Stimulated activated memory B cell treated with anti-CD40 and anti-IgM and Interleukin-4, amounts not matched to agents 10 μg/mL and 1 μg/mL and 100 μg/mL, for 72 hours (primary cell): ENCODE results near the gene LPAR6.
"Not testable (repeated sequence)": the region's sequence is repeated elsewhere in the genome, so short reads cannot be mapped to it uniquely, and the experiment has no call there.

Experiments
- ATAC-seq: fragments of 150-1000 bp; cut with Tn5 transposase; 2 replicates; pipeline ENCODE4 v1.10.0; 2021
- H3K27ac Mint-ChIP-seq: one replicate; pipeline ENCODE4 v1.8.0; 2022; ENCODE audit warnings: mild to moderate bottlenecking, mixed read lengths
- H3K27me3 Mint-ChIP-seq: one replicate; pipeline ENCODE4 v1.8.0; 2022; ENCODE audit warnings: mixed read lengths
- H3K36me3 Mint-ChIP-seq: one replicate; pipeline ENCODE4 v1.8.0; 2022; ENCODE audit warnings: mixed read lengths
- H3K4me1 Mint-ChIP-seq: one replicate; pipeline ENCODE4 v1.8.0; 2022; ENCODE audit warnings: mixed read lengths
- H3K4me3 Mint-ChIP-seq: one replicate; pipeline ENCODE4 v1.8.0; 2022; ENCODE audit warnings: mild to moderate bottlenecking, moderate library complexity, mixed read lengths
- H3K9me3 Mint-ChIP-seq: one replicate; pipeline ENCODE4 v1.8.0; 2022; ENCODE audit warnings: mixed read lengths

The LPAR6 gene

GRCh38 chr13:48412881-48413351 lies at the start of gene LPAR6:
TSS of gene LPAR6 (minus strand) at chr13:48413113. CDS start at chr13:48412423, 690 bp downstream.
- H3K9me3 Mint-ChIP-seq: no peaks in the 10 kb centered on the region
- peaks cover 52% of the 10 kb centered on the region for H3K36me3 Mint-ChIP-seq
- no peak for ATAC-seq
- no peaks in the 10 kb centered on the region for H3K4me1 Mint-ChIP-seq
- no peaks in the 10 kb centered on the region for H3K27me3 Mint-ChIP-seq
- no peak within 1 kb of the TSS for H3K4me3 Mint-ChIP-seq
- no peak within 1 kb of the TSS for H3K27ac Mint-ChIP-seq

- Mint-ChIP-seq H3K4me1 (no peaks in the 10 kb centered on the region), H3K36me3 (peaks cover 84% of the 10 kb centered on the region), H3K9me3 (peaks cover 5% of the 10 kb centered on the region), H3K4me3 (no peak overlapping the region), H3K27me3 (no peaks in the 10 kb centered on the region), H3K27ac (no peak overlapping the region)
- no peak for ATAC-seq
Measured at GRCh38 chr13:48457578-48458242, 44.8 kb upstream of the LPAR6 start.

GRCh38 chr13:48456546-48456945 lies 43.6 kb upstream of the LPAR6 start:
- no peaks in the 10 kb centered on the region for H3K27me3 Mint-ChIP-seq
- peaks cover 89% of the 10 kb centered on the region for H3K36me3 Mint-ChIP-seq
- ATAC-seq: no peak

GRCh38 chr13:48451196-48451595 lies 38.3 kb upstream of the LPAR6 start:
- H3K27me3 Mint-ChIP-seq, ATAC-seq, H3K27ac Mint-ChIP-seq, H3K4me3 Mint-ChIP-seq, H3K4me1 Mint-ChIP-seq: not testable (repeated sequence)
- H3K36me3 Mint-ChIP-seq: peaks cover 75% of the 10 kb centered on the region
- H3K9me3 Mint-ChIP-seq: peaks cover 16% of the 10 kb centered on the region

More at GRCh38 chr13:48456546-48456945, 43.6 kb upstream of the LPAR6 start:
- Mint-ChIP-seq H3K4me3 (no peak overlapping the region), H3K4me1 (peaks cover 6% of the 10 kb centered on the region), H3K9me3 (peaks cover 5% of the 10 kb centered on the region), H3K27ac (no peak overlapping the region)

- Mint-ChIP-seq H3K36me3 (peaks cover 66% of the 10 kb centered on the region), H3K27ac (no peak overlapping the region), H3K4me3 (no peak overlapping the region), H3K9me3 (peaks cover 16% of the 10 kb centered on the region), H3K4me1 (peaks cover 8% of the 10 kb centered on the region), H3K27me3 (no peaks in the 10 kb centered on the region)
- ATAC-seq: no peak
Measured at GRCh38 chr13:48449656-48450055, 36.7 kb upstream of the LPAR6 start.

GRCh38 chr13:48448959-48449614 lies 36.2 kb upstream of the LPAR6 start:
- H3K27ac Mint-ChIP-seq: no peak overlapping the region
- H3K27me3 Mint-ChIP-seq: no peaks in the 10 kb centered on the region
- peaks cover 8% of the 10 kb centered on the region for H3K4me1 Mint-ChIP-seq
- H3K4me3 Mint-ChIP-seq: no peak overlapping the region
- H3K9me3 Mint-ChIP-seq: peaks cover 16% of the 10 kb centered on the region
- H3K36me3 Mint-ChIP-seq: peaks cover 60% of the 10 kb centered on the region
- no peak for ATAC-seq

- Mint-ChIP-seq H3K27me3 (no peaks in the 10 kb centered on the region), H3K36me3 (peaks cover 53% of the 10 kb centered on the region), H3K4me1 (peaks cover 8% of the 10 kb centered on the region), H3K9me3 (peaks cover 15% of the 10 kb centered on the region), H3K27ac (no peak overlapping the region), H3K4me3 (no peak overlapping the region)
- ATAC-seq: no peak
Measured at GRCh38 chr13:48448285-48448958, 35.5 kb upstream of the LPAR6 start.

- no peak for ATAC-seq
- Mint-ChIP-seq H3K4me3 (no peak overlapping the region), H3K36me3 (peaks cover 34% of the 10 kb centered on the region), H3K4me1 (peaks cover under 1% of the 10 kb centered on the region), H3K27me3 (no peaks in the 10 kb centered on the region), H3K27ac (no peak overlapping the region), H3K9me3 (peaks cover 11% of the 10 kb centered on the region)
Measured at GRCh38 chr13:48446464-48446863, 33.6 kb upstream of the LPAR6 start.

GRCh38 chr13:48443442-48444208 lies 30.7 kb upstream of the LPAR6 start:
- Mint-ChIP-seq H3K36me3 (peaks cover 7% of the 10 kb centered on the region), H3K27ac (no peak overlapping the region), H3K4me1 (no peaks in the 10 kb centered on the region), H3K9me3 (peaks cover 2% of the 10 kb centered on the region), H3K27me3 (no peaks in the 10 kb centered on the region), H3K4me3 (no peak overlapping the region)
- ATAC-seq: no peak

GRCh38 chr13:48437371-48437770 lies 24.5 kb upstream of the LPAR6 start:
- Mint-ChIP-seq H3K36me3 (peaks cover 20% of the 10 kb centered on the region), H3K27me3 (no peaks in the 10 kb centered on the region), H3K27ac (no peak overlapping the region), H3K4me1 (peaks cover 20% of the 10 kb centered on the region), H3K4me3 (no peak overlapping the region), H3K9me3 (no peaks in the 10 kb centered on the region)
- no peak for ATAC-seq

- no peaks in the 10 kb centered on the region for H3K27me3 Mint-ChIP-seq
- H3K9me3 Mint-ChIP-seq: no peaks in the 10 kb centered on the region
- no peak overlapping the region for H3K4me3 Mint-ChIP-seq
- H3K36me3 Mint-ChIP-seq: peaks cover 26% of the 10 kb centered on the region
- peaks cover 26% of the 10 kb centered on the region for H3K4me1 Mint-ChIP-seq
- H3K27ac Mint-ChIP-seq: no peak overlapping the region
- no peak for ATAC-seq
Measured at GRCh38 chr13:48436661-48437288, 23.9 kb upstream of the LPAR6 start.

- Mint-ChIP-seq H3K36me3 (peaks cover 27% of the 10 kb centered on the region), H3K4me1 (peaks cover 35% of the 10 kb centered on the region), H3K9me3 (no peaks in the 10 kb centered on the region), H3K4me3 (no peak overlapping the region), H3K27ac (no peak overlapping the region), H3K27me3 (no peaks in the 10 kb centered on the region)
- no peak for ATAC-seq
Measured at GRCh38 chr13:48434200-48434599, 21.3 kb upstream of the LPAR6 start.

- Mint-ChIP-seq H3K4me1 (peaks cover 40% of the 10 kb centered on the region), H3K27me3 (no peaks in the 10 kb centered on the region), H3K27ac (no peak overlapping the region), H3K4me3 (no peak overlapping the region), H3K9me3 (no peaks in the 10 kb centered on the region), H3K36me3 (peaks cover 27% of the 10 kb centered on the region)
- no peak for ATAC-seq
Measured at GRCh38 chr13:48431987-48432615, 19.2 kb upstream of the LPAR6 start.

- H3K4me3 Mint-ChIP-seq: no peak overlapping the region
- peaks cover 28% of the 10 kb centered on the region for H3K36me3 Mint-ChIP-seq
- no peaks in the 10 kb centered on the region for H3K9me3 Mint-ChIP-seq
- H3K27me3 Mint-ChIP-seq: no peaks in the 10 kb centered on the region
- H3K4me1 Mint-ChIP-seq: peaks cover 34% of the 10 kb centered on the region
- H3K27ac Mint-ChIP-seq: no peak overlapping the region
- ATAC-seq: no peak
Measured at GRCh38 chr13:48431431-48431830, 18.5 kb upstream of the LPAR6 start.
